ENCODE data around the gene GRIA4.

GRCh38 chr11:105622016-105622415 lies 12.1 kb downstream of the GRIA4 start:
- no peak for TF ChIP-seq EP300 (IDR thresholded peaks at IDR 0.05; ENCODE audit: low read depth in 2 of 2, low read length in 2 of 2)
- TF ChIP-seq EP300 (CRISPR knock-in tag; IDR thresholded peaks at IDR 0.05; ENCODE audit: borderline replicate concordance): no peak
- TF ChIP-seq JUN (CRISPR knock-in tag; IDR thresholded peaks at IDR 0.05): no peak
- TF ChIP-seq CHD4 (IDR thresholded peaks at IDR 0.05; ENCODE audit: borderline replicate concordance, low read length): no peak
- no peak for TF ChIP-seq PHB2 (IDR thresholded peaks at IDR 0.05; ENCODE audit: partially characterized antibody)
- TF ChIP-seq ZNF326 (CRISPR knock-in tag; IDR thresholded peaks at IDR 0.05; ENCODE audit: borderline replicate concordance): no peak
- no peak for TF ChIP-seq CAMTA2 (CRISPR knock-in tag; IDR thresholded peaks at IDR 0.05; ENCODE audit: borderline replicate concordance)
- TF ChIP-seq ZNF629 (CRISPR knock-in tag; conservative IDR thresholded peaks at IDR 0.05): no peak
- no peak for TF ChIP-seq ZSCAN30 (CRISPR knock-in tag; IDR thresholded peaks at IDR 0.05)
- no peak for TF ChIP-seq ZNF143 (CRISPR knock-in tag; IDR thresholded peaks at IDR 0.05)
- no peak for TF ChIP-seq TCF7 (IDR thresholded peaks at IDR 0.05; ENCODE audit: low read depth)
- no peak for TF ChIP-seq CTCF (CRISPR knock-in tag; IDR thresholded peaks at IDR 0.05)
- TF ChIP-seq SETDB1 (CRISPR knock-in tag; IDR thresholded peaks at IDR 0.05; ENCODE audit: borderline replicate concordance): no peak
